Measurements from ENCODE around the gene CEMP1. TPM values are rescaled to one million over a fixed set of nuclear protein-coding genes. Genes with fewer than 3 reads are reported as not detected.

Gene CEMP1
- total RNA-seq, 1 experiment from 2014 or later: not detected

DNA sequence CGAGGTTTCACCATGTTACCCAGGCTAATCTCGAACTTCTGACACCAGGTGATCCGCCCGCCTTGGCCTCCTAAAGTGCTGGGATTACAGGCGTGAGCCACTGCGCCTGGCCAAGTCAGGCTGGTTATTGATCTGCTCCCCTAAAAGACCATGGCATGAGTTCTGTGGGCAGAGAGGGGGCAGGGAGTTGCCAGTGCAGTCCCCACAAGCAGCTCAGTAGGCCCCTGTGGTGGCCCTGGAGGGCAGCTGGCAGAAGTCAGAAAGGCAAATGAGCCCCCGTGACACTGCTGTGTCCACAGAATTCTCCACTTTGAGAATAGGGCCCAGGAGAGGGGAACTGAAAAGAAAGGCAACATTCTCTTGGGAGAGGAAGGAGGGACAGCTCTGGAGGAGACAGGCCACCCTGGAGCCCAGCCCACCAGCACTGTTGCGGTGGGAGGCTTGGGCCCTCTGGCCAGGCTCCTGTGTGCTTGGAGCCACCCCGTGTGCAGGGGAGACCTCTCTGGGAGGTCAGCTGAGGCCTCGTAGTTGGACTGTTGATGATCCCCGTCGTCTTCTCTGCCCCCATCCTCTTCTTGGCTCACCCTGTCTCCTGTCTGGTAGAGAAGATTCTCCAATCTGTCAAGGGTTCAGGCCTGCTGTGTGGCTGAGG is 13.1 kb downstream of the CEMP1 start:
- no peak overlapping the region for H3K4me3 ChIP-seq (ENCODE audit: low read depth, low read length, poor library complexity, severe bottlenecking)
- BruUV-seq (replicated peaks): no TSS peak
- ChIA-PET CTCF (no interaction called here), POLR2A (ENCODE audit: low non-redundant PET) (no interaction called here)
- DNase-seq (ENCODE audit: low spot score): no peak
- H3K36me3 ChIP-seq (ENCODE audit: insufficient read depth, low read length, poor library complexity, severe bottlenecking): peaks cover 3% of the 10 kb centered on the region
- peaks cover 20% of the 10 kb centered on the region for H3K4me1 ChIP-seq (ENCODE audit: insufficient read depth, low read length, poor library complexity, severe bottlenecking)
- TF ChIP-seq, protein P1, sequence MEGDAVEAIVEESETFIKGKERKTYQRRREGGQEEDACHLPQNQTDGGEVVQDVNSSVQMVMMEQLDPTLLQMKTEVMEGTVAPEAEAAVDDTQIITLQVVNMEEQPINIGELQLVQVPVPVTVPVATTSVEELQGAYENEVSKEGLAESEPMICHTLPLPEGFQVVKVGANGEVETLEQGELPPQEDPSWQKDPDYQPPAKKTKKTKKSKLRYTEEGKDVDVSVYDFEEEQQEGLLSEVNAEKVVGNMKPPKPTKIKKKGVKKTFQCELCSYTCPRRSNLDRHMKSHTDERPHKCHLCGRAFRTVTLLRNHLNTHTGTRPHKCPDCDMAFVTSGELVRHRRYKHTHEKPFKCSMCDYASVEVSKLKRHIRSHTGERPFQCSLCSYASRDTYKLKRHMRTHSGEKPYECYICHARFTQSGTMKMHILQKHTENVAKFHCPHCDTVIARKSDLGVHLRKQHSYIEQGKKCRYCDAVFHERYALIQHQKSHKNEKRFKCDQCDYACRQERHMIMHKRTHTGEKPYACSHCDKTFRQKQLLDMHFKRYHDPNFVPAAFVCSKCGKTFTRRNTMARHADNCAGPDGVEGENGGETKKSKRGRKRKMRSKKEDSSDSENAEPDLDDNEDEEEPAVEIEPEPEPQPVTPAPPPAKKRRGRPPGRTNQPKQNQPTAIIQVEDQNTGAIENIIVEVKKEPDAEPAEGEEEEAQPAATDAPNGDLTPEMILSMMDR (conservative IDR thresholded peaks at IDR 0.05; ENCODE audit: low read depth, low read length): no peak
- no peak for TF ChIP-seq EZH2 (IDR thresholded peaks at IDR 0.05; ENCODE audit: borderline replicate concordance, low read depth, low read length, poor library complexity, severe bottlenecking)
- H3K27ac ChIP-seq (ENCODE audit: low read depth, low read length, poor library complexity, severe bottlenecking): peak overlapping the region; percentile 42
- intact Hi-C loops (cut with micrococcal nuclease; ENCODE audit: unreplicated experiment): no loop called here
- H3K9me3 ChIP-seq (ENCODE audit: low read depth, low read length, poor library complexity, severe bottlenecking): no peaks in the 10 kb centered on the region
- H3K27me3 ChIP-seq (replicated peaks; ENCODE audit: insufficient read depth, low read depth, low read length, poor library complexity): no peaks in the 10 kb centered on the region

DNA sequence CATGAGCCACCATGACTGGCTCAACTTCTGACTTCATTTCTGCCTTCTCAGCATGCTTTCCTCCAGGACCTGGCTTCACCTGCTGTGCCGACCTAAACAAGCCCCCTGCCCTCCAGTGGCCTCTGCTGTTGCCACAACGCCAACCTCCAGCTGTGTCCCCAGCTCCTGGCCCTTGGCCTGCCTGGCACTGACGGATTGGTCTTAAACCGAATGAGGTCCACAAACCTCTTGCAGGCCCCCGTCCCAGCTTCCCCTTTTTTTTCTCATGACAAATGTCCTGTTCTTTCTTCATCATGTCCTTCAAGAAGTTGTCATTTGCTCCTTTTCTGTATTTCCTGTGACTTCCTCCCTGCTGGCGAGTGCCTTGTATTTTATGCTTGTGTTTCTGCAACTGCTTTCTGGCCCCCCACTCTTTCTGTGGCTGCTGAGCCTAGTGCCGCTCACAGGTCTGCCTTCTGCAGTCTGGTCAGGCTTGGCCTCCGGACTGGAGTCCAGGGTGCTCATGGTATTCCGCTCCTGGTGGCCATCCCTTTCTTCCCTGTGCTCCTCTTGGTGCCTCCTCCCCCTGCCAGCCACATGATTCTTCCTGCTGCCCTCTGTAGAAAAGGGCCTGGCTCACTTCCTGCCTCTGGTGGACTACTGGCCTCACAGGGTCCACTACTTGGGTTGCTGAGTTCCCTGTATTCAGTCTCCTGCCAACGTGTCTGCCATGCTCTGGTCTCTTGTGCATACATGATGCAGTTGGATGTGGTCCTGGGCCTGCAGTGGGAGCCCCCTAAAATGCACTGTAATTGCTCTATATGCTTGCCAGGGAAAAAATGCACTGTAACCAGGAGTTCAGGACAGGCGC is 14.6 kb downstream of the CEMP1 start:
- no TSS peak for BruUV-seq (replicated peaks)
- POLR2A ChIA-PET (ENCODE audit: low non-redundant PET): no interaction called here
- peak overlapping the region; percentile 18 for H3K27ac ChIP-seq (ENCODE audit: low read depth, low read length, poor library complexity, severe bottlenecking)

DNA sequence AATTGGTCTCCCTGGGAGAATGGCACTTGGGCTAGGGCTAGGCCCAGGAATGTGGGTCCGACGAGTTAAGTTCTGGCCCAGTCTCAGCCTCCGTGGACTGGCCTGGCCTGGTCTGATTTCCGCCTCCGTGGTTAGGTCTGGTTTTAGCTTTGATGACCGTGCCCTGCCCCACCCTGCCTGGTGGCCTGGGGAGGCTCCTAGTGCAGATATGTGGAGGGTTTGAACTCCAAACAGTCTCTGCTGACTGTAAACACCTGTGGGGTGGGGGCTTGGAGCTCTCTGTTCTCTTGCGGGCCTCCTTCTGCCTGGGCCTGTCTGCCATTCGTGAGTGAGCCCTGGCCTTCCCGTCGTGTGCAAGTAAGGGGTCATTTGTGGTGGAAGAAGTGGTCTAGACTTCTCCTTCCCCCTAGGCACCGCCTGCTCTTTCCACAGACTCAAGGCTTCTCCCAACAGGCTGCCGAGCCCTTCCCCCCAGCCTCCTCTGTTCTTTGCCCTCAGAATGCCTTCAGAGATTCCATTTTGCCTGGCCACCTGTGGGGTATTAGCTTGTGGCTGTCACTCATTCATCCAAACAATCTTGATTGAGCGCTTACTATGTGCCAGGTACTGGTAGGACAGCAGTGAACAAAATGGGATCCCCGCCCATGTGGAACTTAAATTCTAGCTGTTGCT is 15.9 kb downstream of the CEMP1 start:
- no peaks in the 10 kb centered on the region for H3K27me3 ChIP-seq (replicated peaks; ENCODE audit: insufficient read depth, low read depth, low read length, poor library complexity)
- CTCF ChIA-PET: no interaction called here
- H3K9me3 ChIP-seq (ENCODE audit: low read depth, low read length, poor library complexity, severe bottlenecking): no peaks in the 10 kb centered on the region
- no peak for DNase-seq (ENCODE audit: low spot score)
- TSS peak; percentile 27 for BruUV-seq (replicated peaks)
- H3K27ac ChIP-seq (ENCODE audit: low read depth, low read length, poor library complexity, severe bottlenecking): peak overlapping the region; percentile 100
- POLR2A ChIA-PET (ENCODE audit: low non-redundant PET): interaction anchor here (0.6 to 0.7 kb wide), 2 partner anchors 23 to 31 kb away, joined by 3 to 13 read pairs; partner anchors contain the start of gene PDPK1
- TF ChIP-seq EZH2 (IDR thresholded peaks at IDR 0.05; ENCODE audit: borderline replicate concordance, low read depth, low read length, poor library complexity, severe bottlenecking): no peak
- TF ChIP-seq, protein P1 (conservative IDR thresholded peaks at IDR 0.05; ENCODE audit: low read depth, low read length): no peak
- H3K36me3 ChIP-seq (ENCODE audit: insufficient read depth, low read length, poor library complexity, severe bottlenecking): peaks cover 3% of the 10 kb centered on the region
- H3K4me3 ChIP-seq (ENCODE audit: low read depth, low read length, poor library complexity, severe bottlenecking): peak overlapping the region; percentile 99
- intact Hi-C loops (cut with micrococcal nuclease; ENCODE audit: unreplicated experiment): no loop called here
- H3K4me1 ChIP-seq (ENCODE audit: insufficient read depth, low read length, poor library complexity, severe bottlenecking): peaks cover 15% of the 10 kb centered on the region

More for the DNA sequence above, 14.6 kb downstream of the CEMP1 start:
- Histone ChIP-seq H3K27me3 (replicated peaks; ENCODE audit: insufficient read depth, low read depth, low read length, poor library complexity) (no peaks in the 10 kb centered on the region), H3K4me1 (ENCODE audit: insufficient read depth, low read length, poor library complexity, severe bottlenecking) (peaks cover 23% of the 10 kb centered on the region), H3K9me3 (ENCODE audit: low read depth, low read length, poor library complexity, severe bottlenecking) (no peaks in the 10 kb centered on the region), H3K36me3 (ENCODE audit: insufficient read depth, low read length, poor library complexity, severe bottlenecking) (peaks cover 3% of the 10 kb centered on the region), H3K4me3 (ENCODE audit: low read depth, low read length, poor library complexity, severe bottlenecking) (no peak overlapping the region)
- intact Hi-C loops (cut with micrococcal nuclease; ENCODE audit: unreplicated experiment): no loop called here
- CTCF ChIA-PET: no interaction called here
- TF ChIP-seq EZH2 (IDR thresholded peaks at IDR 0.05; ENCODE audit: borderline replicate concordance, low read depth, low read length, poor library complexity, severe bottlenecking): no peak
- TF ChIP-seq, protein P1 (conservative IDR thresholded peaks at IDR 0.05; ENCODE audit: low read depth, low read length): no peak
- DNase-seq (ENCODE audit: low spot score): no peak
